ENCODE results near the gene CIC.
A peak's percentile ranks its signal among the peaks of the same experiment; 100 is the strongest.

CIC gene

DNA sequence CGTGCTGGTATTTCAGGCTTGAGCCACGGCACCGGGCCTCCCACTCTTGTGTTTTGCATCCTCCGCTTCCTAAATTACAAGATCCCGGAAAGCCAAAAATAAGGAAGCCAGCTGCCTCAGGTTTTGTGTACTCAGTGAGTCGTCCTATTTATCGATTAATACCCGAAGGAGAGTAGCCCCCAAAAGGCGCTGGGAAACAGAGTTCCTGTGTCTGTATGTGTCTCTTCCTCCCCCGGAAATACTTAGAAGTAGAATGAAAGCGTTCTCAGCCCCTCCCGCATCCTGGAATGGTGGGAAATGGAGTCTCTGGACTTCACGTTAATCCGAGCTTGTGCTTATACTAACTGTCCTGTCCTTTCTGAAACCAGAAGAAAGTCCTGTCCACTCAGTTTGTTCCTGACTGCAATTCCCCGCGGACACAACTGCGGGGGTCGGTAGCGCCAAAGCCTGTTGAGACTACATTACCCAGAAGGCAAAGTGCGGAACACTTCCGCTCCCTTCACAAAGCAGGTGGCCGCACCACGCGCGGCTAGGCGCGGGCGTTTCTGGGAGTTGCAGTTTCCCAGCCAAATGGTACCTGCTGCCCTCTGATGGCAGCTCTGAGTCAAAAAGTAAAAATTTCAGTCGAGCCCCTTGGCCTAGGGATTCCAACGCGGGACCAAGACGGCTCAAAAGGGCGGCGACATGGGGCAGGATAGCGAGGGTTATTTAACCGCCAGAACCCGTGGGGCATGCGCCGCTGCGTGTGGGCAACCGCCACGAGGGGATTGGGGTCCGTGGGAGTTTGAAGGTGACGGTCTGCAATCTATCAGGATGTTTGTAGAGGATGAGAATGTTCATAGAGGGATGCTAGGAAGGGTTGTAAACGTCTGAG is 24.5 kb upstream of the CIC start:
- Histone ChIP-seq H3K9me3 (ENCODE audit: control insufficient read depth in 2 of 2, low read length in 2 of 2) (no peaks in the 10 kb centered on the region), H3K9ac (ENCODE audit: low read length in 2 of 2) (peak overlapping the region; percentile 63 to 81), H3K36me3 (ENCODE audit: control insufficient read depth in 2 of 2, insufficient read depth in 2 of 2, low read length in 2 of 2) (peaks cover 6 to 13% of the 10 kb centered on the region in 2 donors), H3K27me3 (ENCODE audit: control insufficient read depth in 1 of 2, insufficient read depth in 2 of 2, low read length in 2 of 2) (no peaks in the 10 kb centered on the region), H3K27ac (ENCODE audit: low read length) (peak overlapping the region; percentile 85), H3K4me3 (ENCODE audit: low read length in 2 of 2) (peak overlapping the region; percentile 82 to 84), H3K4me1 (ENCODE audit: control insufficient read depth, insufficient read depth, low read length) (peaks cover 51% of the 10 kb centered on the region)

DNA sequence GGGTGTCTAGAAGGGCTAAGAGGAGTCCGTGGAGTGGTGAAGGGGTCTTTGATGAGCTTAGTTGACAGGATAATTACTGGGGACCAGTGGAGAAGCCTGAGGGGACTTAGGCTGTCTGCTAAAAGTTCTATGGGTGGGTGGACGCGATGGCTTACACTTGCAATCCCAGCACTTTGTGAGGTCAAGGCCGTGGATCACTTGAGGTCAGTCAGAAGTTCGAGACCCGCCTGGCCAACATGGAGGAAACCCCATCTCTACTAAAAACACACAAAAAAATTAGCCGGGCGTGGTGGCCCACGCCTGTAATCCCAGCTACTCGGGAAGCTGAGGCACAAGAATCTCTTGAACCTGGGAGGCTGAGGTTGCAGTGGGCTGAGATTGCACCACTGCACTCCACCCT is 23.8 kb upstream of the CIC start:
- H3K27ac ChIP-seq (ENCODE audit: low read length) = peak overlapping the region; percentile 85
- no peaks in the 10 kb centered on the region for H3K9me3 ChIP-seq (ENCODE audit: control insufficient read depth in 2 of 2, low read length in 2 of 2)
- H3K4me1 ChIP-seq (ENCODE audit: control insufficient read depth, insufficient read depth, low read length) = peaks cover 54% of the 10 kb centered on the region
- peak overlapping the region; percentile 82 to 84 for H3K4me3 ChIP-seq (ENCODE audit: low read length in 2 of 2)
- H3K27me3 ChIP-seq (ENCODE audit: control insufficient read depth in 1 of 2, insufficient read depth in 2 of 2, low read length in 2 of 2) = no peaks in the 10 kb centered on the region
- peak overlapping the region; percentile 29 to 63 for H3K9ac ChIP-seq (ENCODE audit: low read length in 2 of 2)
- H3K36me3 ChIP-seq (ENCODE audit: control insufficient read depth in 2 of 2, insufficient read depth in 2 of 2, low read length in 2 of 2) = peaks cover 4 to 10% of the 10 kb centered on the region in 2 donors

DNA sequence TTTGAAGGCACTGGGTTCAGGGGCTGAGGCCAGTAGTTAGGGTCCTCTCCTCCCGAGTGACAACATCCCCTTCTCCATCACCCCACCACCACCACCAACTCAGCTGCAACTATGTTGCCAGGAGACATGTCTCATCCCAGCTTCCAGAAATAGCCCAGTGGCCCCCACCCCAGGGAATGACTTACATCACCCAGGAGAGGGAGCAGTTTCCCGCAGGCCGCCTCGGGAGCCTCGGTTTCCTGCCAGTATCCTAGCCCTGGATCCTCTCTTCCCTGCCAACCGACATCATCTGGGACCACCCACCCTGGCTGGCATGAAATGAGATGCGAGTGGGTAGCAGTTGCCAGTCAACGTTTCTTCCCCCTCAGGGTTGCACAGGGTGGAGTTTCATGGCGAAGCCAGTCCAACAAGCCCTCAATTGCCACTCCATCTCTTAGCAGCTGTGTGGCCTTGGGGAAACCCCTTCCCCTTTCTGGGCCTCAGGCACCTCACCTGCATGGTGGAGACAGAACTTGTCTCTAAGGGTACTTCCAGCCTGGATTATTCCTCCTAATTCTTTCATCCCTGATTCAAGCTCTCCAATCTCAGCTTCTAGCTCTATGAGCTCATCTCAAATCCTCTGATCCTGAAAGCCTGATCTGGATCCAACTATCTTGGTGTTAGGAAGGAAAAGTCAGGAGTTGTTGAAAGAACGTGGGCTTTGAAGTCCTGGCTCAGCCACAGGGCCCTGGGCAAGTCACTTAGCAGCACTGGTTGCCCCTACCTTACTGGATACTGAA is 22.7 kb upstream of the CIC start:
- peaks cover 55% of the 10 kb centered on the region for H3K4me1 ChIP-seq (ENCODE audit: control insufficient read depth, insufficient read depth, low read length)

GRCh38 chr19:42246922-42247639 is 22.0 kb upstream of the CIC start:
- Histone ChIP-seq H3K36me3 (ENCODE audit: control insufficient read depth in 2 of 2, insufficient read depth in 2 of 2, low read length in 2 of 2) (peaks cover 4 to 9% of the 10 kb centered on the region in 2 donors), H3K9me3 (ENCODE audit: control insufficient read depth in 2 of 2, low read length in 2 of 2) (no peaks in the 10 kb centered on the region), H3K27me3 (ENCODE audit: control insufficient read depth in 1 of 2, insufficient read depth in 2 of 2, low read length in 2 of 2) (no peaks in the 10 kb centered on the region), H3K4me3 (ENCODE audit: low read length in 2 of 2) (no peak overlapping the region), H3K27ac (ENCODE audit: low read length) (peak overlapping the region; percentile 80), H3K4me1 (ENCODE audit: control insufficient read depth, insufficient read depth, low read length) (peaks cover 59% of the 10 kb centered on the region), H3K9ac (ENCODE audit: low read length in 2 of 2) (peak overlapping the region; percentile 30 to 58)

More for the DNA sequence above, 22.7 kb upstream of the CIC start:
- Histone ChIP-seq H3K27me3 (ENCODE audit: control insufficient read depth in 1 of 2, insufficient read depth in 2 of 2, low read length in 2 of 2) (no peaks in the 10 kb centered on the region), H3K4me3 (ENCODE audit: low read length in 2 of 2) (peak overlapping the region in 1 of 2 donors; percentile 35), H3K27ac (ENCODE audit: low read length) (peak overlapping the region; percentile 80), H3K9me3 (ENCODE audit: control insufficient read depth in 2 of 2, low read length in 2 of 2) (no peaks in the 10 kb centered on the region), H3K9ac (ENCODE audit: low read length in 2 of 2) (peak overlapping the region; percentile 30 to 58), H3K36me3 (ENCODE audit: control insufficient read depth in 2 of 2, insufficient read depth in 2 of 2, low read length in 2 of 2) (peaks cover 4 to 9% of the 10 kb centered on the region in 2 donors)

GRCh38 chr19:42247640-42248199 is 21.3 kb upstream of the CIC start:
- H3K4me1 ChIP-seq (ENCODE audit: control insufficient read depth, insufficient read depth, low read length) = peaks cover 65% of the 10 kb centered on the region

DNA sequence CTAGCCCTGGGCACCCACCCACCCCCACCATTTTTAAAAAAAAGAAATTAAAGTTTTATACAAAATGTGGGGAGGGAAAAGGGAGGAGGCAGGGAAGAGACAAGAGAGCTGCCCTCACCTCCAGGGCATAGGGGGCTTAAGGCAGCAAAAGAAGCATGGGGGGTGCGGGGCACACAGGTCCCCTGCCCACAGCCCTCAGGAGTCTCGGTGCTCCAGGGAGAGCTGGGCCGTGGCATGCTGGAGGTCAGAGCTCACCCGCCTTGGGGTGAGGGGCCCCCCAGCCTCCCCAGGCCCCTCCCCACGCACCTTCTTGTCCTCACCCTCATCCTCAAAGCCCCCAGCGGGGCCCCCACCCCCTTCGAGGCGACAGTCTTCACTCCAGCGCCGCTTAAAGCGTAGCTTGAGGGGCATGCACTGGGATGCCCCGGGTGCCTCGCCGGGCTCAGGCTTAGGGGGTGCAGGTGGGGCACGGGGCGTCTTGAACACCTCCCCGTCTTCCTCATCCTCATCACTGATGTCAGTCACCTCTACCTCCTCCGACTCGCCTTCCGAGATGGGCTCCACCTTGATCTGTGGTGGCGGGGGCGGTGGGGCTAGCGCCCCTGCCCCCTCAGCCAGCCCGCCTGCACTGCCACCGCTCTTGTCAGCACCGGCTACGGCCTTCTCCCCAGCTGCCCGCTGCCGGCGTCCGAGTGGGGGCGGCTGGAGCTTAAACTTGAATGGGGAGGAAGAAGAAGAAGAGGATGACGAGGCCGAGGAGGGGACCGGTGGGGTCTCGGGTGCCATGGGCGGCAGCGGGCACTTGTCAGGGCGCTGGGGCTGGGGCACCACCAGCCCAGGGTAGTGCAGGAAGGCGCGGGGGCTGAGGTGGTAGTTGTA is 20.5 kb upstream of the CIC start:
- Histone ChIP-seq H3K27me3 (ENCODE audit: control insufficient read depth in 1 of 2, insufficient read depth in 2 of 2, low read length in 2 of 2) (no peaks in the 10 kb centered on the region), H3K4me1 (ENCODE audit: control insufficient read depth, insufficient read depth, low read length) (peaks cover 65% of the 10 kb centered on the region), H3K9ac (ENCODE audit: low read length in 2 of 2) (no peak overlapping the region), H3K4me3 (ENCODE audit: low read length in 2 of 2) (no peak overlapping the region), H3K36me3 (ENCODE audit: control insufficient read depth in 2 of 2, insufficient read depth in 2 of 2, low read length in 2 of 2) (peaks cover 4 to 9% of the 10 kb centered on the region in 2 donors), H3K9me3 (ENCODE audit: control insufficient read depth in 2 of 2, low read length in 2 of 2) (no peaks in the 10 kb centered on the region), H3K27ac (ENCODE audit: low read length) (peak overlapping the region; percentile 60)

More at GRCh38 chr19:42247640-42248199, 21.3 kb upstream of the CIC start:
- no peak overlapping the region for H3K4me3 ChIP-seq (ENCODE audit: low read length in 2 of 2)
- H3K27me3 ChIP-seq (ENCODE audit: control insufficient read depth in 1 of 2, insufficient read depth in 2 of 2, low read length in 2 of 2) = no peaks in the 10 kb centered on the region
- H3K36me3 ChIP-seq (ENCODE audit: control insufficient read depth in 2 of 2, insufficient read depth in 2 of 2, low read length in 2 of 2) = peaks cover 4 to 9% of the 10 kb centered on the region in 2 donors
- no peaks in the 10 kb centered on the region for H3K9me3 ChIP-seq (ENCODE audit: control insufficient read depth in 2 of 2, low read length in 2 of 2)
- H3K27ac ChIP-seq (ENCODE audit: low read length) = peak overlapping the region; percentile 55
- no peak overlapping the region for H3K9ac ChIP-seq (ENCODE audit: low read length in 2 of 2)

DNA sequence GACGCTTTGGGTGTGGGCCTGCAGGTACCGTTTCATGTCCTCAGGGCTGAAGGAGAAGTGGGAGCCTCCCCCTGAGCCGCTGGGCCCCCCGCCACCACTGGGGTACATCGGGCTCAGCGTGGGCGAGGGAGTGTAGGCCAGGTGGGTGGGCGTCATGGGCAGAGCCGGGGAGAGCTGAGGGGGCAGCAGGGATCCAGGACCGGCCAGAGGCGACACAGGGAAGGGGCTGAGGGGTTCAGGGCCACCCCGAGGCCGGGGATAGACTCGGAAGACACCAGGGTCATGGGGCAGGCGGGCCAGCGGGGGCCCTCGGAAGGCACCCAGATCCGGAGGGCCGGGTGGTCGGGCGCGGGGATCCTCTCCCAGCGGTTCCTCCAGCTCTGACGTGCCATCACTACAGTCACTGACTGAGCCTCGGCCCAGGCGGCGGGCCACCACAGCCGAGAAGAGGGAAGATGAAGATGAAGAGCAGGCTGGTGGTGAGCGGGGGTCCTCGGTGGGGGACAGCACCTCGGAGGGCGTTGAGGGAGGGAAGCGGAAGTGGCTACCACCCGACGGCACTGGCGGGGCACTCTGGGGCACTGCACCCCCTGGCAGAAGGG is 19.8 kb upstream of the CIC start:
- Histone ChIP-seq H3K36me3 (ENCODE audit: control insufficient read depth in 2 of 2, insufficient read depth in 2 of 2, low read length in 2 of 2) (peaks cover 4 to 9% of the 10 kb centered on the region in 2 donors), H3K9me3 (ENCODE audit: control insufficient read depth in 2 of 2, low read length in 2 of 2) (no peaks in the 10 kb centered on the region), H3K27me3 (ENCODE audit: control insufficient read depth in 1 of 2, insufficient read depth in 2 of 2, low read length in 2 of 2) (no peaks in the 10 kb centered on the region), H3K4me1 (ENCODE audit: control insufficient read depth, insufficient read depth, low read length) (peaks cover 60% of the 10 kb centered on the region), H3K9ac (ENCODE audit: low read length in 2 of 2) (no peak overlapping the region), H3K27ac (ENCODE audit: low read length) (peak overlapping the region; percentile 60), H3K4me3 (ENCODE audit: low read length in 2 of 2) (no peak overlapping the region)

DNA sequence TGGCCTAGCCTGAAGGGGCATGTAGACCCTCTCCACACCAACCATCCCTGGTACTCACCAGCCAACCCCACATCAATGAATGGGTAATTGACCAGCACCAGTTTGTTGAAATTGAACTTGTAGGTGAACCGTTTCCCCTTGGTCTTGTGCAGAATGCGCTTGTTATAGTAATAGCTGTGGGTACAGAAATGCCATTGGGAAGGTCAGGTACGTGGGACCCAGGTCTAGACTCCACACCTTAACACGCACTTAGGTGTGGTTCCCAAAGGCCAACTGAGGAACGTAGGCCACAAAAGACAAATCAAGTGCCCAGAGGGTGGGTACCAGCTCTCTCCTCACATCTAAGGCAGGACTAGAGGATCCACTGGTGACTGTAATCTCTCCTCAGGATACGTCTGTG is 19.3 kb upstream of the CIC start:
- Histone ChIP-seq H3K27me3 (ENCODE audit: control insufficient read depth in 1 of 2, insufficient read depth in 2 of 2, low read length in 2 of 2) (no peaks in the 10 kb centered on the region), H3K9ac (ENCODE audit: low read length in 2 of 2) (peak overlapping the region in 1 of 2 donors; percentile 51), H3K9me3 (ENCODE audit: control insufficient read depth in 2 of 2, low read length in 2 of 2) (no peaks in the 10 kb centered on the region), H3K36me3 (ENCODE audit: control insufficient read depth in 2 of 2, insufficient read depth in 2 of 2, low read length in 2 of 2) (peaks cover 4 to 9% of the 10 kb centered on the region in 2 donors), H3K27ac (ENCODE audit: low read length) (peak overlapping the region; percentile 60), H3K4me1 (ENCODE audit: control insufficient read depth, insufficient read depth, low read length) (peaks cover 59% of the 10 kb centered on the region), H3K4me3 (ENCODE audit: low read length in 2 of 2) (no peak overlapping the region)

DNA sequence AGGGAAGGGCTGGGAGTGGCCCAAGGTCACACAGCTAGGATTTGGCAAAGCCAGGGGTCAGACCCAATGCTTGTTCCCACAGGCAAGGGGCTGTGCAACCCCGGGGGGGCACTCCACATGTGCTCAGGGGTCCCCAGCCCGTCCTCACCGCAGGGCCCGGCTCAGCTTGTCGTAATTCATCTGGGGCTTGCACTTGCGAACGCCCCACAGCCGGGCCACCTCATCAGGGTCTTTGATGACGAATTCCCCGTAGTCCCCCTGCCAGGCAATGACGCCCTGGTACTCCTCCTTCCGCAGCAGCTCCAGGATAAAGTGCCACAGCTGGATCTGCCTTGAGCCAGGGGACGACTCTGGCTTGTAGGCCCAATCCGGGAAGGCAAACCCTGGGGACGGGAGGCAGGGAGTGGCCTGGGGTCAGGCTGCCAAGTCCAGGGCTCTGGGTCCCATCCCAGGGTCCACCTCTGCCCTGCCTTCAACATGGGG is 18.8 kb upstream of the CIC start:
- H3K9ac ChIP-seq (ENCODE audit: low read length in 2 of 2) = peak overlapping the region; percentile 42 to 51
- H3K27ac ChIP-seq (ENCODE audit: low read length) = peak overlapping the region; percentile 60
- H3K4me3 ChIP-seq (ENCODE audit: low read length in 2 of 2) = peak overlapping the region; percentile 0 to 57
- no peaks in the 10 kb centered on the region for H3K9me3 ChIP-seq (ENCODE audit: control insufficient read depth in 2 of 2, low read length in 2 of 2)
- no peaks in the 10 kb centered on the region for H3K27me3 ChIP-seq (ENCODE audit: control insufficient read depth in 1 of 2, insufficient read depth in 2 of 2, low read length in 2 of 2)
- peaks cover 54% of the 10 kb centered on the region for H3K4me1 ChIP-seq (ENCODE audit: control insufficient read depth, insufficient read depth, low read length)
- peaks cover 4 to 9% of the 10 kb centered on the region in 2 donors for H3K36me3 ChIP-seq (ENCODE audit: control insufficient read depth in 2 of 2, insufficient read depth in 2 of 2, low read length in 2 of 2)
